GM23338 (cell line): ENCODE results near the gene MAPT. TPM values are rescaled to one million over a fixed set of nuclear protein-coding genes. Genes with fewer than 3 reads are reported as not detected.

Source experiments
- ATAC-seq: fragments of 200-7000 bp; cut with Tn5 transposase; 3 replicates; pipeline ENCODE4 v1.9.1; 2020
- DNase-seq: peaks from one replicate; pipeline ENCODE4 v3.0.0-alpha.2; 2015; ENCODE audit warnings: low spot score
- H2AFZ ChIP-seq: fragments of 200-600 bp; sonication (generic); 2 replicates; pipeline ENCODE4 v1.8.0; 2016; ENCODE audit warnings: antibody characterized with exemption, mild to moderate bottlenecking, moderate library complexity
- H3F3A ChIP-seq: fragments of 200-600 bp; sonication (generic); replicated peaks from 2 replicates; pipeline ENCODE4 v1.8.0; 2017; ENCODE audit warnings: antibody characterized with exemption, mixed run types, low read depth
- H3K27ac ChIP-seq: fragments of 200-600 bp; sonication (generic); 2 replicates; pipeline ENCODE4 v1.6.1; 2016; ENCODE audit warnings: low read depth
- H3K27me3 ChIP-seq: fragments of 200-600 bp; sonication (generic); 2 replicates; pipeline ENCODE4 v1.8.0; 2016; ENCODE audit warnings: mild to moderate bottlenecking, mixed run types, moderate library complexity; ENCODE audit not compliant: insufficient read depth
- H3K36me3 ChIP-seq: fragments of 200-600 bp; sonication (generic); 2 replicates; pipeline ENCODE4 v1.8.0; 2016; ENCODE audit warnings: mild to moderate bottlenecking; ENCODE audit not compliant: insufficient read depth
- H3K4me1 ChIP-seq: fragments of 200-600 bp; sonication (generic); 2 replicates; pipeline ENCODE4 v1.8.0; 2016; ENCODE audit warnings: mild to moderate bottlenecking, moderate library complexity; ENCODE audit not compliant: insufficient read depth
- H3K4me2 ChIP-seq: fragments of 200-600 bp; sonication (generic); 2 replicates; pipeline ENCODE4 v1.7.1; 2017; ENCODE audit warnings: mixed run types
- H3K4me3 ChIP-seq: fragments of 200-600 bp; sonication (generic); 2 replicates; pipeline ENCODE4 v1.6.1; 2016; ENCODE audit warnings: mixed run types
- H3K79me2 ChIP-seq: fragments of 200-600 bp; sonication (generic); replicated peaks from 2 replicates; pipeline ENCODE4 v1.8.0; 2017; ENCODE audit warnings: mild to moderate bottlenecking; ENCODE audit not compliant: insufficient read depth
- H3K9me2 ChIP-seq: fragments of 200-600 bp; sonication (generic); 2 replicates; pipeline ENCODE4 v1.8.0; 2017; ENCODE audit not compliant: insufficient read depth
- H4K20me1 ChIP-seq: fragments of 200-600 bp; sonication (generic); replicated peaks from 2 replicates; pipeline ENCODE4 v1.8.0; 2017; ENCODE audit warnings: mild to moderate bottlenecking; ENCODE audit not compliant: insufficient read depth
- H3K27ac Mint-ChIP-seq: 2 replicates; pipeline ENCODE4 v1.8.0; 2020; ENCODE audit warnings: inconsistent platforms, mild to moderate bottlenecking, moderate library complexity, mixed read lengths
- H3K27me3 Mint-ChIP-seq: 3 replicates; pipeline ENCODE4 v1.8.0; 2022; ENCODE audit warnings: low read depth, mild to moderate bottlenecking, moderate library complexity, mixed read lengths, inconsistent platforms; ENCODE audit not compliant: insufficient read depth, poor library complexity
- H3K36me3 Mint-ChIP-seq: 3 replicates; pipeline ENCODE4 v1.8.0; 2021; ENCODE audit warnings: low read depth, mild to moderate bottlenecking, inconsistent platforms, moderate library complexity, mixed read lengths
- H3K4me1 Mint-ChIP-seq: 3 replicates; pipeline ENCODE4 v1.8.0; 2020; ENCODE audit warnings: mild to moderate bottlenecking, inconsistent platforms, mixed read lengths
- H3K4me3 Mint-ChIP-seq: 3 replicates; pipeline ENCODE4 v1.8.0; 2021; ENCODE audit warnings: moderate library complexity, mild to moderate bottlenecking, inconsistent platforms, mixed read lengths
- H3K9me3 Mint-ChIP-seq: 3 replicates; pipeline ENCODE4 v1.8.0; 2020; ENCODE audit warnings: moderate library complexity, mild to moderate bottlenecking, inconsistent platforms, mixed read lengths
- CREB1 ChIP-seq: fragments of 250-450 bp; sonication (Bioruptor Pico); IDR thresholded peaks from 2 replicates; pipeline ENCODE4 v1.5.0; 2020; ENCODE audit warnings: low read depth, mild to moderate bottlenecking, moderate library complexity
- CTCF ChIP-seq, 2 experiments: fragments of 200-600 bp in 1 of 2; sonication (generic) in 1 of 2; conservative IDR thresholded peaks; 2 replicates each; pipeline versions ENCODE4 v1.5.1 to v1.6.1; 2016 to 2017; ENCODE audit warnings: antibody characterized with exemption in 2 of 2, low read depth in 2 of 2, mild to moderate bottlenecking in 2 of 2, moderate library complexity in 1 of 2
- EZH2 ChIP-seq: fragments of 200-600 bp; sonication (generic); IDR thresholded peaks from one replicate; pipeline ENCODE4 v1.8.0; 2017; ENCODE audit warnings: antibody characterized with exemption, mild to moderate bottlenecking, low read depth; ENCODE audit not compliant: unreplicated experiment
- EZH2phosphoT487 ChIP-seq: fragments of 200-600 bp; sonication (generic); IDR thresholded peaks from one replicate; pipeline ENCODE4 v1.8.1; 2018; ENCODE audit warnings: antibody characterized with exemption; ENCODE audit not compliant: unreplicated experiment
- JUNB ChIP-seq: IDR thresholded peaks from one replicate; pipeline ENCODE4 v1.6.1; 2016; ENCODE audit warnings: antibody characterized with exemption; ENCODE audit not compliant: unreplicated experiment
- NANOG ChIP-seq: IDR thresholded peaks from 2 replicates; pipeline ENCODE4 v1.6.1; 2016; ENCODE audit warnings: antibody characterized with exemption, borderline replicate concordance
- POLR2AphosphoS5 ChIP-seq: IDR thresholded peaks from 2 replicates; pipeline ENCODE4 v1.6.1; 2016; ENCODE audit warnings: antibody characterized with exemption, low read depth
- STAT1 ChIP-seq: IDR thresholded peaks from one replicate; pipeline ENCODE4 v1.6.1; 2016; ENCODE audit warnings: antibody characterized with exemption; ENCODE audit not compliant: unreplicated experiment
- ZNF114 ChIP-seq: fragments of 250-450 bp; sonication (Bioruptor Pico); IDR thresholded peaks from 2 replicates; pipeline ENCODE4 v1.5.0; 2020; ENCODE audit warnings: mild to moderate bottlenecking, moderate library complexity
- ZNF331 ChIP-seq: fragments of 250-450 bp; sonication (Bioruptor Pico); IDR thresholded peaks from 2 replicates; pipeline ENCODE4 v1.5.0; 2020; ENCODE audit warnings: low read depth, mild to moderate bottlenecking, moderate library complexity
- polyA plus RNA-seq: library from polyadenylated mRNA; unstranded; fragments of >200 nt; fragmentation: Nextera tagmentation; extraction: Ambion mirVana; gene quantifications from 2 replicates; pipeline ENCODE4 v1.2.1, GENCODE V29; 2016
- total RNA-seq: library from RNA; depleted of rRNA; stranded (reverse); fragments of >200 nt; shearing (Covaris generic); gene quantifications from 2 replicates; pipeline ENCODE4 v1.2.3, GENCODE V29; 2014
- TF ChIP-seq, protein P1 (sequence below): fragments of 250-450 bp; sonication (Bioruptor Pico); IDR thresholded peaks from 2 replicates; pipeline ENCODE4 v1.5.0; 2020; ENCODE audit warnings: mild to moderate bottlenecking, moderate library complexity
- TF ChIP-seq, protein P2 (sequence below): IDR thresholded peaks from one replicate; pipeline ENCODE4 v1.6.1; 2018; ENCODE audit warnings: antibody characterized with exemption; ENCODE audit not compliant: unreplicated experiment
- TF ChIP-seq, protein P3 (sequence below): IDR thresholded peaks from 2 replicates; pipeline ENCODE4 v1.6.1; 2016; ENCODE audit warnings: antibody characterized with exemption

The MAPT gene
- total and polyA plus RNA-seq, 2 experiments from 2014 or later = 1.1 to 2.1 TPM

GRCh38 chr17:46020023-46020761 is 125.8 kb downstream of the MAPT start:
- TF ChIP-seq ZNF331 (CRISPR knock-in tag) = no peak
- no peak for TF ChIP-seq NANOG
- no peak for TF ChIP-seq EZH2phosphoT487
- no peak for TF ChIP-seq EZH2
- TF ChIP-seq, protein P1, sequence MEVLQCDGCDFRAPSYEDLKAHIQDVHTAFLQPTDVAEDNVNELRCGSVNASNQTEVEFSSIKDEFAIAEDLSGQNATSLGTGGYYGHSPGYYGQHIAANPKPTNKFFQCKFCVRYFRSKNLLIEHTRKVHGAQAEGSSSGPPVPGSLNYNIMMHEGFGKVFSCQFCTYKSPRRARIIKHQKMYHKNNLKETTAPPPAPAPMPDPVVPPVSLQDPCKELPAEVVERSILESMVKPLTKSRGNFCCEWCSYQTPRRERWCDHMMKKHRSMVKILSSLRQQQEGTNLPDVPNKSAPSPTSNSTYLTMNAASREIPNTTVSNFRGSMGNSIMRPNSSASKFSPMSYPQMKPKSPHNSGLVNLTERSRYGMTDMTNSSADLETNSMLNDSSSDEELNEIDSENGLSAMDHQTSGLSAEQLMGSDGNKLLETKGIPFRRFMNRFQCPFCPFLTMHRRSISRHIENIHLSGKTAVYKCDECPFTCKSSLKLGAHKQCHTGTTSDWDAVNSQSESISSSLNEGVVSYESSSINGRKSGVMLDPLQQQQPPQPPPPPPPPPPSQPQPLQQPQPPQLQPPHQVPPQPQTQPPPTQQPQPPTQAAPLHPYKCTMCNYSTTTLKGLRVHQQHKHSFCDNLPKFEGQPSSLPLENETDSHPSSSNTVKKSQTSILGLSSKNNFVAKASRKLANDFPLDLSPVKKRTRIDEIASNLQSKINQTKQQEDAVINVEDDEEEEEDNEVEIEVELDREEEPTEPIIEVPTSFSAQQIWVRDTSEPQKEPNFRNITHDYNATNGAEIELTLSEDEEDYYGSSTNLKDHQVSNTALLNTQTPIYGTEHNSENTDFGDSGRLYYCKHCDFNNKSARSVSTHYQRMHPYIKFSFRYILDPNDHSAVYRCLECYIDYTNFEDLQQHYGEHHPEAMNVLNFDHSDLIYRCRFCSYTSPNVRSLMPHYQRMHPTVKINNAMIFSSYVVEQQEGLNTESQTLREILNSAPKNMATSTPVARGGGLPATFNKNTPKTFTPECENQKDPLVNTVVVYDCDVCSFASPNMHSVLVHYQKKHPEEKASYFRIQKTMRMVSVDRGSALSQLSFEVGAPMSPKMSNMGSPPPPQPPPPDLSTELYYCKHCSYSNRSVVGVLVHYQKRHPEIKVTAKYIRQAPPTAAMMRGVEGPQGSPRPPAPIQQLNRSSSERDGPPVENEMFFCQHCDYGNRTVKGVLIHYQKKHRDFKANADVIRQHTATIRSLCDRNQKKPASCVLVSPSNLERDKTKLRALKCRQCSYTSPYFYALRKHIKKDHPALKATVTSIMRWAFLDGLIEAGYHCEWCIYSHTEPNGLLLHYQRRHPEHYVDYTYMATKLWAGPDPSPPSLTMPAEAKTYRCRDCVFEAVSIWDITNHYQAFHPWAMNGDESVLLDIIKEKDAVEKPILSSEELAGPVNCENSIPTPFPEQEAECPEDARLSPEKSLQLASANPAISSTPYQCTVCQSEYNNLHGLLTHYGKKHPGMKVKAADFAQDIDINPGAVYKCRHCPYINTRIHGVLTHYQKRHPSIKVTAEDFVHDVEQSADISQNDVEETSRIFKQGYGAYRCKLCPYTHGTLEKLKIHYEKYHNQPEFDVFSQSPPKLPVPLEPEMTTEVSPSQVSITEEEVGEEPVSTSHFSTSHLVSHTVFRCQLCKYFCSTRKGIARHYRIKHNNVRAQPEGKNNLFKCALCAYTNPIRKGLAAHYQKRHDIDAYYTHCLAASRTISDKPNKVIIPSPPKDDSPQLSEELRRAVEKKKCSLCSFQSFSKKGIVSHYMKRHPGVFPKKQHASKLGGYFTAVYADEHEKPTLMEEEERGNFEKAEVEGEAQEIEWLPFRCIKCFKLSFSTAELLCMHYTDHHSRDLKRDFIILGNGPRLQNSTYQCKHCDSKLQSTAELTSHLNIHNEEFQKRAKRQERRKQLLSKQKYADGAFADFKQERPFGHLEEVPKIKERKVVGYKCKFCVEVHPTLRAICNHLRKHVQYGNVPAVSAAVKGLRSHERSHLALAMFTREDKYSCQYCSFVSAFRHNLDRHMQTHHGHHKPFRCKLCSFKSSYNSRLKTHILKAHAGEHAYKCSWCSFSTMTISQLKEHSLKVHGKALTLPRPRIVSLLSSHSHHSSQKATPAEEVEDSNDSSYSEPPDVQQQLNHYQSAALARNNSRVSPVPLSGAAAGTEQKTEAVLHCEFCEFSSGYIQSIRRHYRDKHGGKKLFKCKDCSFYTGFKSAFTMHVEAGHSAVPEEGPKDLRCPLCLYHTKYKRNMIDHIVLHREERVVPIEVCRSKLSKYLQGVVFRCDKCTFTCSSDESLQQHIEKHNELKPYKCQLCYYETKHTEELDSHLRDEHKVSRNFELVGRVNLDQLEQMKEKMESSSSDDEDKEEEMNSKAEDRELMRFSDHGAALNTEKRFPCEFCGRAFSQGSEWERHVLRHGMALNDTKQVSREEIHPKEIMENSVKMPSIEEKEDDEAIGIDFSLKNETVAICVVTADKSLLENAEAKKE (CRISPR knock-in tag) = no peak
- no peak for TF ChIP-seq CTCF (conservative IDR thresholded peaks at IDR 0.05; ENCODE audit: low read depth in 2 of 2)
- no peak for TF ChIP-seq ZNF114
- no peak for TF ChIP-seq CREB1 (CRISPR knock-in tag)
- no peak for TF ChIP-seq JUNB
- no peak for TF ChIP-seq STAT1
- TF ChIP-seq, protein P2, sequence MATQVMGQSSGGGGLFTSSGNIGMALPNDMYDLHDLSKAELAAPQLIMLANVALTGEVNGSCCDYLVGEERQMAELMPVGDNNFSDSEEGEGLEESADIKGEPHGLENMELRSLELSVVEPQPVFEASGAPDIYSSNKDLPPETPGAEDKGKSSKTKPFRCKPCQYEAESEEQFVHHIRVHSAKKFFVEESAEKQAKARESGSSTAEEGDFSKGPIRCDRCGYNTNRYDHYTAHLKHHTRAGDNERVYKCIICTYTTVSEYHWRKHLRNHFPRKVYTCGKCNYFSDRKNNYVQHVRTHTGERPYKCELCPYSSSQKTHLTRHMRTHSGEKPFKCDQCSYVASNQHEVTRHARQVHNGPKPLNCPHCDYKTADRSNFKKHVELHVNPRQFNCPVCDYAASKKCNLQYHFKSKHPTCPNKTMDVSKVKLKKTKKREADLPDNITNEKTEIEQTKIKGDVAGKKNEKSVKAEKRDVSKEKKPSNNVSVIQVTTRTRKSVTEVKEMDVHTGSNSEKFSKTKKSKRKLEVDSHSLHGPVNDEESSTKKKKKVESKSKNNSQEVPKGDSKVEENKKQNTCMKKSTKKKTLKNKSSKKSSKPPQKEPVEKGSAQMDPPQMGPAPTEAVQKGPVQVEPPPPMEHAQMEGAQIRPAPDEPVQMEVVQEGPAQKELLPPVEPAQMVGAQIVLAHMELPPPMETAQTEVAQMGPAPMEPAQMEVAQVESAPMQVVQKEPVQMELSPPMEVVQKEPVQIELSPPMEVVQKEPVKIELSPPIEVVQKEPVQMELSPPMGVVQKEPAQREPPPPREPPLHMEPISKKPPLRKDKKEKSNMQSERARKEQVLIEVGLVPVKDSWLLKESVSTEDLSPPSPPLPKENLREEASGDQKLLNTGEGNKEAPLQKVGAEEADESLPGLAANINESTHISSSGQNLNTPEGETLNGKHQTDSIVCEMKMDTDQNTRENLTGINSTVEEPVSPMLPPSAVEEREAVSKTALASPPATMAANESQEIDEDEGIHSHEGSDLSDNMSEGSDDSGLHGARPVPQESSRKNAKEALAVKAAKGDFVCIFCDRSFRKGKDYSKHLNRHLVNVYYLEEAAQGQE = no peak
- no peak for TF ChIP-seq POLR2AphosphoS5
- TF ChIP-seq, protein P3, sequence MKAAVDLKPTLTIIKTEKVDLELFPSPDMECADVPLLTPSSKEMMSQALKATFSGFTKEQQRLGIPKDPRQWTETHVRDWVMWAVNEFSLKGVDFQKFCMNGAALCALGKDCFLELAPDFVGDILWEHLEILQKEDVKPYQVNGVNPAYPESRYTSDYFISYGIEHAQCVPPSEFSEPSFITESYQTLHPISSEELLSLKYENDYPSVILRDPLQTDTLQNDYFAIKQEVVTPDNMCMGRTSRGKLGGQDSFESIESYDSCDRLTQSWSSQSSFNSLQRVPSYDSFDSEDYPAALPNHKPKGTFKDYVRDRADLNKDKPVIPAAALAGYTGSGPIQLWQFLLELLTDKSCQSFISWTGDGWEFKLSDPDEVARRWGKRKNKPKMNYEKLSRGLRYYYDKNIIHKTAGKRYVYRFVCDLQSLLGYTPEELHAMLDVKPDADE = no peak
- Histone ChIP-seq H3K9me2 (no peaks in the 10 kb centered on the region), H3K36me3 (no peaks in the 10 kb centered on the region), H4K20me1 (no peaks in the 10 kb centered on the region), H3K4me1 (no peaks in the 10 kb centered on the region), H3K4me3 (no peak overlapping the region), H2AFZ (no peak overlapping the region), H3K27ac (no peak overlapping the region), H3K4me2 (no peak overlapping the region), H3K27me3 (no peaks in the 10 kb centered on the region), H3K79me2 (no peaks in the 10 kb centered on the region), H3F3A (0 out of 2 replicates have a peak, but pooled peaks cover 3% of the 10 kb centered on the region)
- peaks cover under 1% of the 10 kb centered on the region; the same call in 2 of the 3 replicates for H3K4me1 Mint-ChIP-seq
- H3K27ac Mint-ChIP-seq = no peak overlapping the region; the same call in 1 of the 2 replicates
- H3K27me3 Mint-ChIP-seq = peaks cover 5% of the 10 kb centered on the region
- H3K36me3 Mint-ChIP-seq = peaks cover 3% of the 10 kb centered on the region; the same call in 1 of the 3 replicates
- no peak overlapping the region for H3K4me3 Mint-ChIP-seq
- DNase-seq = no peak
- H3K9me3 Mint-ChIP-seq = peaks cover 9% of the 10 kb centered on the region
- ATAC-seq = no peak
